HCT116 (cell line): ENCODE measurements around the gene HIGD2A. TPM values are rescaled to one million over a fixed set of nuclear protein-coding genes. Genes with fewer than 3 reads are reported as not detected.

Source experiments
- ATAC-seq: fragments of 200-7000 bp; cut with Tn5 transposase; 2 replicates; pipeline ENCODE4 v1.9.1; 2020; ENCODE audit warnings: mild to moderate bottlenecking, moderate library complexity
- BruUV-seq: library from RNA; stranded (reverse); fragments of 400-500 nt; replicated peaks from 2 replicates; lab custom pipeline; 2021; lab: Mats Ljungman, UMichigan
- CTCF ChIA-PET: fragments of 300-600 bp; sonication (Branson Sonifier 250); formaldehyde crosslinking; loops from one replicate; lab custom pipeline; 2021; ENCODE audit warnings: antibody characterized with exemption; lab: Charles Lee
- POLR2A ChIA-PET: fragments of 300-600, 350-600 bp; sonication (Branson Sonifier 250); formaldehyde crosslinking; loops from one replicate; lab custom pipeline; 2021; ENCODE audit warnings: antibody characterized with exemption; lab: Charles Lee
- RAD21 ChIA-PET, 2 experiments: fragments of 300-600 bp; sonication (Branson Sonifier 250); formaldehyde crosslinking; loops; one replicate each; lab custom pipeline; 2023; ENCODE audit warnings: low total read pairs in 2 of 2; ENCODE audit not compliant: uncharacterized antibody in 2 of 2, unreplicated experiment in 2 of 2, low non-redundant PET in 1 of 2; lab: Charles Lee
- DNase-seq: peaks from one replicate; pipeline ENCODE4 v3.0.0-alpha.2; 2010; ENCODE audit warnings: low read depth, low spot score
- H2AFZ ChIP-seq: fragments of 200-600 bp; shearing (Covaris generic), sonication (generic); 2 replicates; pipeline ENCODE4 v1.6.1; 2017; ENCODE audit warnings: low read depth, mixed run types, mixed read lengths, antibody characterized with exemption, low read length; ENCODE audit not compliant: poor library complexity, severe bottlenecking
- H3K27ac ChIP-seq: 2 replicates; pipeline ENCODE4 v1.5.1; 2012; ENCODE audit warnings: low read depth, low read length
- H3K27me3 ChIP-seq: fragments of 200-600 bp; sonication (generic); 2 replicates; pipeline ENCODE4 v1.6.1; 2016; ENCODE audit warnings: mixed run types, low read length, mixed read lengths; ENCODE audit not compliant: insufficient read depth
- H3K36me3 ChIP-seq, 2 experiments: fragments of 200-500 bp in 1 of 2; fragments of 200-600 bp in 1 of 2; sonication (Bioruptor generic) in 1 of 2; sonication (generic) in 1 of 2; 2 replicates each; pipeline versions ENCODE4 v1.5.1 to v1.6.1; 2014 to 2016; ENCODE audit warnings: low read length in 2 of 2, inconsistent platforms in 1 of 2, mixed read lengths in 1 of 2, mixed run types in 1 of 2; ENCODE audit not compliant: insufficient read depth in 2 of 2, control insufficient read depth in 1 of 2
- H3K4me1 ChIP-seq, 2 experiments: fragments of 200-600 bp in 1 of 2; sonication (generic) in 1 of 2; 2 replicates each; pipeline versions ENCODE4 v1.5.1 to v1.6.1; 2012 to 2017; ENCODE audit warnings: low read length in 2 of 2, inconsistent platforms in 1 of 2, mild to moderate bottlenecking in 1 of 2, mixed read lengths in 1 of 2, mixed run types in 1 of 2, moderate library complexity in 1 of 2; ENCODE audit not compliant: insufficient read depth in 2 of 2, control insufficient read depth in 1 of 2
- H3K4me2 ChIP-seq: fragments of 200-600 bp; sonication (generic); 2 replicates; pipeline ENCODE4 v1.6.1; 2017; ENCODE audit warnings: mixed run types, low read length, mixed read lengths
- H3K4me3 ChIP-seq, 2 experiments: fragments of 200-600 bp in 1 of 2; sonication (generic) in 1 of 2; replicated peaks in 1 of 2; 2 replicates each; pipeline ENCODE4 v1.5.1; 2011 to 2016; ENCODE audit warnings: low read length in 2 of 2, control low read depth in 1 of 2, low read depth in 1 of 2, mild to moderate bottlenecking in 1 of 2, mixed read lengths in 1 of 2, mixed run types in 1 of 2
- H3K79me2 ChIP-seq: fragments of 200-600 bp; sonication (generic); 2 replicates; pipeline ENCODE4 v1.6.1; 2017; ENCODE audit warnings: mild to moderate bottlenecking, mixed run types, low read length, moderate library complexity, mixed read lengths; ENCODE audit not compliant: insufficient read depth
- H3K9ac ChIP-seq: fragments of 200-600 bp; sonication (generic); 2 replicates; pipeline ENCODE4 v1.6.1; 2016; ENCODE audit warnings: low read length, mixed read lengths
- H3K9me2 ChIP-seq: fragments of 200-600 bp; sonication (generic), shearing (Covaris generic); 2 replicates; pipeline ENCODE4 v1.6.1; 2017; ENCODE audit warnings: mixed run types, mild to moderate bottlenecking, moderate library complexity; ENCODE audit not compliant: insufficient read depth
- H3K9me3 ChIP-seq, 2 experiments: fragments of 200-500 bp in 1 of 2; fragments of 200-600 bp in 1 of 2; sonication (Bioruptor generic) in 1 of 2; sonication (generic) in 1 of 2; 2 replicates each; pipeline ENCODE4 v1.6.1; 2014 to 2017; ENCODE audit warnings: low read length in 2 of 2, mixed read lengths in 2 of 2, inconsistent platforms in 1 of 2, low read depth in 1 of 2, mild to moderate bottlenecking in 1 of 2, mixed run types in 1 of 2, moderate library complexity in 1 of 2; ENCODE audit not compliant: control insufficient read depth in 1 of 2, insufficient read depth in 1 of 2
- H4K20me1 ChIP-seq: fragments of 200-600 bp; sonication (generic), shearing (Covaris generic); 2 replicates; pipeline ENCODE4 v1.6.1; 2017; ENCODE audit warnings: mixed run types, mild to moderate bottlenecking, moderate library complexity; ENCODE audit not compliant: insufficient read depth
- CEBPB ChIP-seq: IDR thresholded peaks from 2 replicates; pipeline ENCODE4 v1.6.1; 2012; ENCODE audit warnings: low read depth
- EZH2 ChIP-seq: fragments of 200-600 bp; sonication (generic); IDR thresholded peaks from 2 replicates; pipeline ENCODE4 v1.6.1; 2017; ENCODE audit warnings: antibody characterized with exemption, mixed run types
- EZH2phosphoT487 ChIP-seq: fragments of 200-600 bp; IDR thresholded peaks from 2 replicates; pipeline ENCODE4 v1.6.1; 2018; ENCODE audit warnings: antibody characterized with exemption, borderline replicate concordance
- MAX ChIP-seq: IDR thresholded peaks from 2 replicates; pipeline ENCODE4 v1.6.1; 2012
- POLR2AphosphoS5 ChIP-seq: IDR thresholded peaks from 2 replicates; pipeline ENCODE4 v1.6.1; 2011; ENCODE audit warnings: mild to moderate bottlenecking, low read depth, low read length, moderate library complexity
- SIN3A ChIP-seq: IDR thresholded peaks from 2 replicates; pipeline ENCODE4 v1.6.1; 2012; ENCODE audit warnings: low read depth
- SP1 ChIP-seq: IDR thresholded peaks from 2 replicates; pipeline ENCODE4 v1.6.1; 2012; ENCODE audit warnings: low read depth
- SRF ChIP-seq: IDR thresholded peaks from 2 replicates; pipeline ENCODE4 v1.6.1; 2012; ENCODE audit warnings: low read depth
- TCF7L2 ChIP-seq: IDR thresholded peaks from 2 replicates; pipeline ENCODE4 v1.7.0; 2011; ENCODE audit warnings: borderline replicate concordance, inconsistent platforms; ENCODE audit not compliant: insufficient read depth, insufficient read length; ENCODE audit errors: extremely low read depth
- YY1 ChIP-seq: IDR thresholded peaks from 2 replicates; pipeline ENCODE4 v1.6.1; 2011; ENCODE audit warnings: low read length, low read depth, moderate library complexity, mild to moderate bottlenecking; ENCODE audit not compliant: insufficient replicate concordance; ENCODE audit errors: extremely low read depth
- ZFX ChIP-seq: fragments of 450-650 bp; IDR thresholded peaks from 2 replicates; pipeline ENCODE4 v1.6.1; 2017
- ZNF274 ChIP-seq: fragments of 200-500 bp; sonication (Bioruptor generic); IDR thresholded peaks from 2 replicates; pipeline ENCODE4 v1.6.1; 2014; ENCODE audit warnings: mild to moderate bottlenecking, low read depth, low read length, inconsistent platforms
- intact Hi-C: fragments of 100-400 bp; cut with micrococcal nuclease; formaldehyde crosslinking; loops from 2 replicates; pipeline ENCODE4 v1.10.0; 2022
- total RNA-seq: library from RNA; stranded (reverse); gene quantifications from one replicate; pipeline ENCODE4 v1.2.1, GENCODE V29; 2021; ENCODE audit not compliant: unreplicated experiment
- TF ChIP-seq, protein P1 (sequence below), 3 experiments: fragments of 200-600 bp in 1 of 3; sonication (generic) in 1 of 3; IDR thresholded peaks in 2 of 3; conservative IDR thresholded peaks in 1 of 3; 2 replicates each; pipeline ENCODE4 v1.5.1; 2012 to 2017; ENCODE audit warnings: low read depth in 2 of 3, low read length in 2 of 3, antibody characterized with exemption in 1 of 3, borderline replicate concordance in 1 of 3, control low read depth in 1 of 3, mild to moderate bottlenecking in 1 of 3, mixed read lengths in 1 of 3, mixed run types in 1 of 3, moderate library complexity in 1 of 3; ENCODE audit not compliant: insufficient read depth in 1 of 3

HIGD2A gene
- total RNA-seq, 1 experiment from 2014 or later: 130 TPM

GRCh38 chr5:176409765-176410164, 21.2 kb downstream of the HIGD2A start:
- ChIA-PET RAD21 (no interaction called here), POLR2A (no interaction called here), CTCF (no interaction called here)
- no peak overlapping the region for H3K9ac ChIP-seq
- TF ChIP-seq SRF (no peak), TCF7L2 (no peak), POLR2AphosphoS5 (no peak), YY1 (no peak), SIN3A (no peak), ZFX (no peak), CEBPB (no peak), SP1 (no peak), MAX (no peak)
- no TSS peak for BruUV-seq
- H3K79me2 ChIP-seq: peaks cover 9% of the 10 kb centered on the region
- no peak overlapping the region for H3K27ac ChIP-seq
- H3K4me3 ChIP-seq: no peak overlapping the region
- no peaks in the 10 kb centered on the region for H3K27me3 ChIP-seq
- H3K4me1 ChIP-seq: peaks cover 12 to 18% of the 10 kb centered on the region in 2 experiments; a peak in 3 of 4 replicates
- H3K9me2 ChIP-seq: no peaks in the 10 kb centered on the region
- H3K36me3 ChIP-seq: peaks cover 0 to 5% of the 10 kb centered on the region in 2 experiments; a peak in 3 of 4 replicates
- H3K4me2 ChIP-seq: no peak overlapping the region
- intact Hi-C loops: no loop called here
- no peak for ATAC-seq
- no peak for DNase-seq
- no peaks in the 10 kb centered on the region for H4K20me1 ChIP-seq
- H3K9me3 ChIP-seq: no peaks in the 10 kb centered on the region
- no peak overlapping the region for H2AFZ ChIP-seq

GRCh38 chr5:176410486-176411180, 22.1 kb downstream of the HIGD2A start:
- H4K20me1 ChIP-seq: no peaks in the 10 kb centered on the region
- peak overlapping the region; percentile 21 for H3K4me2 ChIP-seq
- no TSS peak for BruUV-seq
- H3K27ac ChIP-seq: no peak overlapping the region
- H3K9me3 ChIP-seq: no peaks in the 10 kb centered on the region
- TF ChIP-seq, protein P1, sequence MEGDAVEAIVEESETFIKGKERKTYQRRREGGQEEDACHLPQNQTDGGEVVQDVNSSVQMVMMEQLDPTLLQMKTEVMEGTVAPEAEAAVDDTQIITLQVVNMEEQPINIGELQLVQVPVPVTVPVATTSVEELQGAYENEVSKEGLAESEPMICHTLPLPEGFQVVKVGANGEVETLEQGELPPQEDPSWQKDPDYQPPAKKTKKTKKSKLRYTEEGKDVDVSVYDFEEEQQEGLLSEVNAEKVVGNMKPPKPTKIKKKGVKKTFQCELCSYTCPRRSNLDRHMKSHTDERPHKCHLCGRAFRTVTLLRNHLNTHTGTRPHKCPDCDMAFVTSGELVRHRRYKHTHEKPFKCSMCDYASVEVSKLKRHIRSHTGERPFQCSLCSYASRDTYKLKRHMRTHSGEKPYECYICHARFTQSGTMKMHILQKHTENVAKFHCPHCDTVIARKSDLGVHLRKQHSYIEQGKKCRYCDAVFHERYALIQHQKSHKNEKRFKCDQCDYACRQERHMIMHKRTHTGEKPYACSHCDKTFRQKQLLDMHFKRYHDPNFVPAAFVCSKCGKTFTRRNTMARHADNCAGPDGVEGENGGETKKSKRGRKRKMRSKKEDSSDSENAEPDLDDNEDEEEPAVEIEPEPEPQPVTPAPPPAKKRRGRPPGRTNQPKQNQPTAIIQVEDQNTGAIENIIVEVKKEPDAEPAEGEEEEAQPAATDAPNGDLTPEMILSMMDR (IDR thresholded peaks at IDR 0.05 in 2 of 3, conservative IDR thresholded peaks at IDR 0.05 in 1 of 3; ENCODE audit: borderline replicate concordance in 1 of 3, insufficient read depth in 1 of 3, low read depth in 2 of 3, low read length in 2 of 3): peak in 2 of 3 experiments; percentile 5 to 27; a peak in 1 of 6 replicates
- TF ChIP-seq ZNF274 (no peak), EZH2 (no peak), EZH2phosphoT487 (no peak)
- TF ChIP-seq, all 23 proteins: peak for 1
- RAD21 ChIA-PET: no interaction called here
- intact Hi-C loops: no loop called here
- Histone ChIP-seq H3K4me1 (peaks cover 16 to 26% of the 10 kb centered on the region in 2 experiments), H2AFZ (no peak overlapping the region), H3K79me2 (peaks cover 18% of the 10 kb centered on the region), H3K9me2 (no peaks in the 10 kb centered on the region), H3K27me3 (no peaks in the 10 kb centered on the region), H3K4me3 (no peak overlapping the region), H3K36me3 (peaks cover 0 to 5% of the 10 kb centered on the region in 2 experiments; a peak in 3 of 4 replicates), H3K9ac (no peak overlapping the region)
- DNase-seq: no peak
- peak; percentile 57 for ATAC-seq
- CTCF ChIA-PET: no interaction called here
- POLR2A ChIA-PET: no interaction called here
